PC-3 (cell line): ENCODE data around the gene DHX40. TPM values are rescaled to one million over a fixed set of nuclear protein-coding genes. Genes with fewer than 3 reads are reported as not detected.
"Not testable (repeated sequence)": the region's sequence is repeated elsewhere in the genome, so short reads cannot be mapped to it uniquely, and the experiment has no call there.

Source experiments
- ATAC-seq: fragments of 200-7000 bp; cut with Tn5 transposase; 2 replicates; pipeline ENCODE4 v1.9.1; 2020; ENCODE audit warnings: mild to moderate bottlenecking, moderate library complexity
- BruUV-seq: library from RNA; stranded (reverse); fragments of 400-500 nt; replicated peaks from 2 replicates; lab custom pipeline; 2021; lab: Mats Ljungman, UMichigan
- CTCF ChIA-PET: fragments of 300-600 bp; sonication (Branson Sonifier 250); formaldehyde crosslinking; loops from one replicate; lab custom pipeline; 2022; ENCODE audit warnings: antibody characterized with exemption; lab: Charles Lee
- POLR2A ChIA-PET: fragments of 300-600 bp; sonication (Branson Sonifier 250); formaldehyde crosslinking; loops from one replicate; lab custom pipeline; 2022; ENCODE audit warnings: antibody characterized with exemption; ENCODE audit not compliant: unreplicated experiment; lab: Charles Lee
- DNase-seq: peaks from one replicate; pipeline ENCODE4 v3.0.0-alpha.2; 2015
- H2AFZ ChIP-seq: fragments of 300-600 bp; sonication (generic); 2 replicates; pipeline ENCODE4 v1.6.0; 2016; ENCODE audit warnings: antibody characterized with exemption, low read length
- H3F3A ChIP-seq: fragments of 300-600 bp; sonication (generic); one replicate; pipeline ENCODE4 v1.6.0; 2017; ENCODE audit warnings: antibody characterized with exemption, low read length, control low read depth, mild to moderate bottlenecking; ENCODE audit not compliant: unreplicated experiment
- H3K27ac ChIP-seq: fragments of 300-600 bp; sonication (generic); 2 replicates; pipeline ENCODE4 v1.5.1; 2016; ENCODE audit warnings: mild to moderate bottlenecking, low read length
- H3K27me3 ChIP-seq: fragments of 300-600 bp; sonication (generic); 2 replicates; pipeline ENCODE4 v1.6.1; 2016; ENCODE audit warnings: low read length, mixed read lengths
- H3K36me3 ChIP-seq: fragments of 300-600 bp; sonication (generic); 2 replicates; pipeline ENCODE4 v1.6.1; 2016; ENCODE audit warnings: low read depth, mixed run types, low read length, mixed read lengths
- H3K4me1 ChIP-seq: fragments of 300-600 bp; sonication (generic); 2 replicates; pipeline ENCODE4 v1.5.1; 2016; ENCODE audit warnings: low read length; ENCODE audit not compliant: insufficient read depth
- H3K4me2 ChIP-seq: fragments of 300-600 bp; sonication (generic); 2 replicates; pipeline ENCODE4 v1.6.0; 2016; ENCODE audit warnings: low read length
- H3K4me3 ChIP-seq: fragments of 300-600 bp; sonication (generic); 2 replicates; pipeline ENCODE4 v1.5.1; 2016; ENCODE audit warnings: mild to moderate bottlenecking, low read length, mixed read lengths
- H3K79me2 ChIP-seq: fragments of 300-600 bp; sonication (generic); 2 replicates; pipeline ENCODE4 v1.6.1; 2017; ENCODE audit warnings: low read length, mixed read lengths
- H3K9ac ChIP-seq: fragments of 300-600 bp; sonication (generic); 2 replicates; pipeline ENCODE4 v1.6.0; 2016; ENCODE audit warnings: mild to moderate bottlenecking, low read length
- H3K9me2 ChIP-seq: fragments of 300-600 bp; sonication (generic); replicated peaks from 2 replicates; pipeline ENCODE4 v1.6.1; 2016; ENCODE audit warnings: mixed run types, low read length, mixed read lengths
- H3K9me3 ChIP-seq: fragments of 300-600 bp; sonication (generic); 2 replicates; pipeline ENCODE4 v1.6.1; 2016; ENCODE audit warnings: low read length, mixed read lengths
- H4K20me1 ChIP-seq: fragments of 300-600 bp; sonication (generic); 2 replicates; pipeline ENCODE4 v1.6.1; 2016; ENCODE audit warnings: low read length, mixed read lengths
- EZH2 ChIP-seq: fragments of 300-600 bp; sonication (generic); IDR thresholded peaks from one replicate; pipeline ENCODE4 v1.6.1; 2017; ENCODE audit warnings: antibody characterized with exemption, mild to moderate bottlenecking, low read length; ENCODE audit not compliant: unreplicated experiment
- EZH2phosphoT487 ChIP-seq: fragments of 300-600 bp; sonication (generic); IDR thresholded peaks from 2 replicates; pipeline ENCODE4 v1.6.1; 2018; ENCODE audit warnings: mild to moderate bottlenecking, antibody characterized with exemption, low read length, borderline replicate concordance
- intact Hi-C: fragments of 100-400 bp; cut with micrococcal nuclease; formaldehyde crosslinking; loops from 2 replicates; pipeline ENCODE4 v1.9.0; 2023
- total RNA-seq: library from RNA; depleted of rRNA; stranded (reverse); fragments of >200 nt; gene quantifications from 2 replicates; pipeline ENCODE4 v1.2.3, GENCODE V29; 2014; rRNA removed
- TF ChIP-seq, protein P1 (sequence below): fragments of 300-600 bp; sonication (generic); conservative IDR thresholded peaks from 2 replicates; pipeline ENCODE4 v1.5.1; 2017; ENCODE audit warnings: antibody characterized with exemption, low read depth, mild to moderate bottlenecking, low read length

The DHX40 gene
- total RNA-seq, 1 experiment from 2014 or later: 38.9 TPM

DNA sequence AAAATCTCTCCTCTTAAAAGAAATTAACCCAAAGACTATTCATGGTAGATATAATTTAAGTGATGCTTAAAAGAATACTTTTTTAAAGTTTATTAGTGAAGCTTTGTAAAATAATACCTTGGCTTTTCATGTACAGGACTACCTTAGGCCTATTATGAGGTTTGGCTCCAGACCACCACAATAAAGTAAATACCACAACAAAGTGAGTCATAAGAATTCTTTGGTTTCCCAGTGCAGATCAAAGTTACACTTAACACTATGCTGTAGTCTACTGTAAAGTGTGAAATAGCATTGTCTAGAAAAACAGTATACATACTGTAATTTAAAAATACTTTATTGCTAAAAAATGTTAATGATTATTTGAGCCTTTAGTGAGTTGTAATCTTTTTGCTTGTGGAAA, 85.9 kb downstream of the DHX40 start:
- peak; percentile 94 for ATAC-seq
- H3K4me1 ChIP-seq: peaks cover 23% of the 10 kb centered on the region
- no peak overlapping the region for H3K9ac ChIP-seq
- peaks cover 58% of the 10 kb centered on the region for H4K20me1 ChIP-seq
- H2AFZ ChIP-seq: no peak overlapping the region
- no peaks in the 10 kb centered on the region for H3K9me3 ChIP-seq
- intact Hi-C loops: loop anchor here (1.0 kb wide), 1 partner anchor 14 kb away; no protein-coding TSS in a partner anchor
- peaks cover 87% of the 10 kb centered on the region for H3K36me3 ChIP-seq
- peaks cover 71% of the 10 kb centered on the region for H3K79me2 ChIP-seq
- H3F3A ChIP-seq: peaks cover 8% of the 10 kb centered on the region
- no peak overlapping the region for H3K4me3 ChIP-seq
- peak overlapping the region; percentile 10 for H3K4me2 ChIP-seq
- H3K9me2 ChIP-seq: no peaks in the 10 kb centered on the region
- peak overlapping the region; percentile 31 for H3K27ac ChIP-seq
- ChIA-PET CTCF (no interaction called here), POLR2A (interaction anchor here (0.7 kb wide), 1 partner anchor 32 kb away, joined by 3 read pairs; no protein-coding TSS in a partner anchor)
- TF ChIP-seq, protein P1, sequence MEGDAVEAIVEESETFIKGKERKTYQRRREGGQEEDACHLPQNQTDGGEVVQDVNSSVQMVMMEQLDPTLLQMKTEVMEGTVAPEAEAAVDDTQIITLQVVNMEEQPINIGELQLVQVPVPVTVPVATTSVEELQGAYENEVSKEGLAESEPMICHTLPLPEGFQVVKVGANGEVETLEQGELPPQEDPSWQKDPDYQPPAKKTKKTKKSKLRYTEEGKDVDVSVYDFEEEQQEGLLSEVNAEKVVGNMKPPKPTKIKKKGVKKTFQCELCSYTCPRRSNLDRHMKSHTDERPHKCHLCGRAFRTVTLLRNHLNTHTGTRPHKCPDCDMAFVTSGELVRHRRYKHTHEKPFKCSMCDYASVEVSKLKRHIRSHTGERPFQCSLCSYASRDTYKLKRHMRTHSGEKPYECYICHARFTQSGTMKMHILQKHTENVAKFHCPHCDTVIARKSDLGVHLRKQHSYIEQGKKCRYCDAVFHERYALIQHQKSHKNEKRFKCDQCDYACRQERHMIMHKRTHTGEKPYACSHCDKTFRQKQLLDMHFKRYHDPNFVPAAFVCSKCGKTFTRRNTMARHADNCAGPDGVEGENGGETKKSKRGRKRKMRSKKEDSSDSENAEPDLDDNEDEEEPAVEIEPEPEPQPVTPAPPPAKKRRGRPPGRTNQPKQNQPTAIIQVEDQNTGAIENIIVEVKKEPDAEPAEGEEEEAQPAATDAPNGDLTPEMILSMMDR: no peak
- no peak for TF ChIP-seq EZH2
- no peak for TF ChIP-seq EZH2phosphoT487
- peak; percentile 74 for DNase-seq
- no TSS peak for BruUV-seq
- H3K27me3 ChIP-seq: no peaks in the 10 kb centered on the region

DNA sequence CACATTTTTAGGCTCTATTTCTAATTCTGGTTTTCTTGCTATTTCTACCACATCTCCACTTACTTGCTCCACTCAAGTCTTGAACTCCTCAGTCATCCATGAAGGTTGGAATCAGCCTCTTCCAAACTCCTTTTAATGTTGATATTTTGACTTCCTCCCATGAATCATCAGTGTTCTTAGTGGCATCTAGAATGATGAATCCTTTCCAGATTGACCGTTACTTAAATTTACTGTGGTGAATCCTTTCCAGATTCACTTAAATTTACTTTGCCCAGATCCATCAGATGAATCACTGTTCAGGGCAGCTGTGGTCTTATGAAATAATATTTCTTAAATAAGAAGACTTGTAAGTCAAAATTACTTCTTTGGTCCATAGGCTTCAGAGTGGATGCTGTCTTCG, 86.7 kb downstream of the DHX40 start:
- ChIA-PET CTCF (no interaction called here), POLR2A (interaction anchor here (0.6 to 0.7 kb wide), 2 partner anchors 14 to 33 kb away, joined by 3 read pairs; no protein-coding TSS in a partner anchor)
- Histone ChIP-seq H3K36me3 (peaks cover 83% of the 10 kb centered on the region), H3K27me3 (no peaks in the 10 kb centered on the region), H3K9me2 (no peaks in the 10 kb centered on the region), H4K20me1 (peaks cover 50% of the 10 kb centered on the region), H3K9ac (no peak overlapping the region), H3F3A (peaks cover 8% of the 10 kb centered on the region), H3K27ac (peak overlapping the region; percentile 31), H2AFZ (no peak overlapping the region), H3K4me1 (peaks cover 23% of the 10 kb centered on the region), H3K4me3 (no peak overlapping the region), H3K4me2 (0 out of 2 replicates have a peak overlapping the region, but pooled peaks have one; percentile 1), H3K9me3 (no peaks in the 10 kb centered on the region), H3K79me2 (peaks cover 63% of the 10 kb centered on the region)
- ATAC-seq (peak; percentile 54), DNase-seq (peak; percentile 64)
- BruUV-seq: no TSS peak
- intact Hi-C loops: no loop called here
- TF ChIP-seq EZH2 (no peak), EZH2phosphoT487 (no peak)
- TF ChIP-seq, protein P1: no peak

DNA sequence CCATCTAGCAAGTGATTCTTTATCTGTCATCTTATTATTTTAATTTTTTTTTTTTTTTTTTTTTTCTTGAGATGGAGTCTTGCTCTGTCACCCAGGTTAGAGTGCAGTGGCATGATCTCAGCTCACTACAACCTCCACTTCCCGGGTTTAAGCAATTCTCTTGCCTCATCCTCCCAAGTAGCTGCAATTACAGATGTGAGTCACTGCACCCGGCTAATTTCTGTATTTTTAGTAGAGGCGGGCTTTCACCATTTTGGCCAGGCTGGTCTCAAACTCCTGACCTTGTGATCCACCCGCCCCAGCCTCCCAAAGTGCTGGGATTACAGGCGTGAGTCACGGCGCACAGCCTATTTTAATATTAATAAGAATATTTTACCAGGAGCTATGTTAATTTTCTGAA, 91.2 kb downstream of the DHX40 start:
- not testable (repeated sequence) for H2AFZ ChIP-seq

More for the DNA sequence above, 91.2 kb downstream of the DHX40 start:
- intact Hi-C loops, DNase-seq, H3K4me1 ChIP-seq, H3K27me3 ChIP-seq, BruUV-seq, H3K9me2 ChIP-seq, H3K27ac ChIP-seq, H3F3A ChIP-seq, POLR2A ChIA-PET, ATAC-seq, CTCF ChIA-PET, H3K4me2 ChIP-seq, H3K9me3 ChIP-seq, H3K4me3 ChIP-seq, H3K9ac ChIP-seq: not testable (repeated sequence)
- Histone ChIP-seq H4K20me1 (peaks cover 17% of the 10 kb centered on the region), H3K36me3 (peaks cover 77% of the 10 kb centered on the region), H3K79me2 (peaks cover 36% of the 10 kb centered on the region)

Other genes with a start within 250 kb of the DHX40 start
- 0.47 and 1.1 TPM in 2 replicates for gene YPEL2, start 234.0 kb upstream of the DHX40 start, total RNA-seq
- gene CLTC, start 54.3 kb downstream of the DHX40 start, total RNA-seq: 241 and 269 TPM in 2 replicates
- gene PTRH2, start 141.8 kb downstream of the DHX40 start, total RNA-seq: 69.8 and 82.1 TPM in 2 replicates
- 237 and 277 TPM in 2 replicates for gene VMP1, start 142.0 kb downstream of the DHX40 start, total RNA-seq